ENCODE data around the gene KRTAP5-3. TPM values are rescaled to one million over a fixed set of nuclear protein-coding genes. Genes with fewer than 3 reads are reported as not detected.
"Not testable (repeated sequence)": the region's sequence is repeated elsewhere in the genome, so short reads cannot be mapped to it uniquely, and the experiment has no call there.

Gene KRTAP5-3
- total and polyA plus RNA-seq, 2 donors (not counting 3 experiments of a cell fraction or from before 2014, with no cell fraction given) = not detected

- H3K9ac ChIP-seq (replicated peaks; ENCODE audit: extremely low read depth, insufficient read depth, low read length); DNase-seq (ENCODE audit: low read depth, low spot score); H2AFZ ChIP-seq (ENCODE audit: low read depth, low read length); H3K9me3 ChIP-seq (replicated peaks; ENCODE audit: control insufficient read depth, insufficient read depth, low read length); H3K9me1 ChIP-seq (replicated peaks; ENCODE audit: control insufficient read depth, extremely low read depth, insufficient read depth, low read length); H3K27ac ChIP-seq (ENCODE audit: insufficient read depth, low read depth, low read length); H4K20me1 ChIP-seq (replicated peaks; ENCODE audit: control insufficient read depth, extremely low read depth, insufficient read depth, low read length); dilution Hi-C loops (cut with MboI; ENCODE audit: extremely low pct_ligation_motif_present, low sequenced_read_pairs); H3K36me3 ChIP-seq (ENCODE audit: control insufficient read depth in 2 of 2, extremely low read depth in 1 of 2, insufficient read depth in 2 of 2, low read length in 2 of 2); H3K27me3 ChIP-seq (ENCODE audit: control insufficient read depth in 2 of 2, insufficient read depth in 2 of 2, low read length in 2 of 2); H3K4me2 ChIP-seq (ENCODE audit: insufficient read depth, low read length); POLR2A ChIA-PET; H3K79me2 ChIP-seq (ENCODE audit: control insufficient read depth, insufficient read depth, low read length); FAIRE-seq; BruUV-seq (replicated peaks); H3K4me3 ChIP-seq (replicated peaks in 1 of 3; ENCODE audit: insufficient read depth in 1 of 3, low read depth in 1 of 3, low read length in 3 of 3); H3K4me1 ChIP-seq (ENCODE audit: control insufficient read depth, extremely low read depth, insufficient read depth, low read length): not testable (repeated sequence)
- CTCF ChIA-PET = interaction anchor here (0.9 to 5.4 kb wide), 12 partner anchors 12 to 61 kb away, joined by 3 to 55 read pairs (median 7); partner anchors contain the start of genes KRTAP5-4 and KRTAP5-5
- intact Hi-C loops (cut with micrococcal nuclease) = loop anchor here (2.0 kb wide), 1 partner anchor 33 kb away; the partner anchor contains the start of gene KRTAP5-5
These were observed 12.2 kb downstream of the KRTAP5-3 start for GRCh38 chr11:1595994-1596575.

DNA sequence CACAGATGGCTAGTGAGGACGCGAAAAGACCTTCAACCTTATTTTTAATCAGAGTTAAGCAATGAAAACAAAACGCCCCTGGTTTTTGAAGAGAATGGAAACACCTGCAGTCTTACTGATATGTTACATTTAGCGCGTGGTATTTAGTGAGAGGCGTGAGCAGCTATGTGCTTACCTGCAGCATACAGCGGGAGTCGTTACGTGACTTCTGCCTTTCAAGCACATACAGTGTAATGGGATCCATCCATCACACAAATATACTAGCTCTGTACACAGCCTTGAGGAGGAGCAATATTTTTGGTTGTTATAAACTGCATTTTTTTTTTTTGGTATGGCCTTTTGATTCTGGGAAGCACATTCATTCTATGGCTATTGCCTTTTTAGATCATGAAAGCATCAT lies 15.6 kb downstream of the KRTAP5-3 start:
- H3K4me2 ChIP-seq (ENCODE audit: insufficient read depth, low read length) = no peak overlapping the region
- H3K4me1 ChIP-seq (ENCODE audit: control insufficient read depth, extremely low read depth, insufficient read depth, low read length) = peaks cover 7% of the 10 kb centered on the region
- dilution Hi-C loops (cut with MboI; ENCODE audit: extremely low pct_ligation_motif_present, low sequenced_read_pairs) = no loop called here
- DNase-seq (ENCODE audit: low read depth, low spot score) (no peak), FAIRE-seq (no peak)
- H3K79me2 ChIP-seq (ENCODE audit: control insufficient read depth, insufficient read depth, low read length) = no peaks in the 10 kb centered on the region
- BruUV-seq (replicated peaks) = no TSS peak
- peaks cover 3 to 4% of the 10 kb centered on the region in 2 experiments for H3K27me3 ChIP-seq (ENCODE audit: control insufficient read depth in 2 of 2, insufficient read depth in 2 of 2, low read length in 2 of 2)
- no peak overlapping the region for H2AFZ ChIP-seq (ENCODE audit: low read depth, low read length)
- H3K4me3 ChIP-seq (replicated peaks in 1 of 3; ENCODE audit: insufficient read depth in 1 of 3, low read depth in 1 of 3, low read length in 3 of 3) = no peak overlapping the region
- H4K20me1 ChIP-seq (replicated peaks; ENCODE audit: control insufficient read depth, extremely low read depth, insufficient read depth, low read length) = no peaks in the 10 kb centered on the region
- no peak overlapping the region for H3K27ac ChIP-seq (ENCODE audit: insufficient read depth, low read depth, low read length)
- POLR2A ChIA-PET = no interaction called here
- CTCF ChIA-PET = interaction anchor here (2.6 to 6.9 kb wide), 2 partner anchors 18 to 46 kb away, joined by 13 to 42 read pairs; no protein-coding TSS in a partner anchor
- H3K9me3 ChIP-seq (replicated peaks; ENCODE audit: control insufficient read depth, insufficient read depth, low read length) = no peaks in the 10 kb centered on the region
- TF ChIP-seq JUN (IDR thresholded peaks at IDR 0.05; ENCODE audit: borderline replicate concordance, insufficient read depth, insufficient read length, low read depth) = no peak
- TF ChIP-seq MAX (IDR thresholded peaks at IDR 0.05; ENCODE audit: insufficient read depth, insufficient read length) = no peak
- TF ChIP-seq GATA2 (IDR thresholded peaks at IDR 0.05; ENCODE audit: insufficient read depth, insufficient read length, low read depth, low read length) = no peak
- TF ChIP-seq CTCF (IDR thresholded peaks at IDR 0.05; ENCODE audit: extremely low read depth in 1 of 2, insufficient read depth in 1 of 2, low read depth in 1 of 2, low read length in 2 of 2) = no peak
- no peak overlapping the region for H3K9ac ChIP-seq (replicated peaks; ENCODE audit: extremely low read depth, insufficient read depth, low read length)
- H3K9me1 ChIP-seq (replicated peaks; ENCODE audit: control insufficient read depth, extremely low read depth, insufficient read depth, low read length) = no peaks in the 10 kb centered on the region
- intact Hi-C loops (cut with micrococcal nuclease) = no loop called here
- H3K36me3 ChIP-seq (ENCODE audit: control insufficient read depth in 2 of 2, extremely low read depth in 1 of 2, insufficient read depth in 2 of 2, low read length in 2 of 2) = no peaks in the 10 kb centered on the region
